Natural killer cell (primary cell): ENCODE measurements around the gene C22orf23. TPM values are rescaled to one million over a fixed set of nuclear protein-coding genes. Genes with fewer than 3 reads are reported as not detected.
"Not testable (repeated sequence)": the region's sequence is repeated elsewhere in the genome, so short reads cannot be mapped to it uniquely, and the experiment has no call there.

Experiments used
- ATAC-seq, 3 donors: fragments of 150-1000 bp in 2 of 3; fragments of 200-7000 bp in 1 of 3; cut with Tn5 transposase; 1 replicate in 1 of 3; 2 replicates in 2 of 3; pipeline ENCODE4 v1.10.0; 2021; ENCODE audit warnings: mild to moderate bottlenecking in 2 of 3, moderate library complexity in 2 of 3
- DNase-seq, 2 donors: peaks; one replicate each; pipeline versions ENCODE4 v3.0.0 to v3.0.0-alpha.2; 2013 to 2021; ENCODE audit warnings: mixed read lengths in 1 of 2
- H3K27ac ChIP-seq: one replicate; pipeline ENCODE4 v1.5.1; 2013; ENCODE audit warnings: mild to moderate bottlenecking, low read length
- H3K27me3 ChIP-seq: one replicate; pipeline ENCODE4 v1.6.1; 2013; ENCODE audit warnings: low read length; ENCODE audit not compliant: control insufficient read depth, insufficient read depth
- H3K36me3 ChIP-seq: one replicate; pipeline ENCODE4 v1.6.1; 2013; ENCODE audit warnings: low read length; ENCODE audit not compliant: control insufficient read depth, insufficient read depth
- H3K4me1 ChIP-seq: one replicate; pipeline ENCODE4 v1.6.1; 2013; ENCODE audit warnings: low read length; ENCODE audit not compliant: control insufficient read depth, insufficient read depth
- H3K4me3 ChIP-seq: one replicate; pipeline ENCODE4 v1.5.1; 2013; ENCODE audit warnings: low read length
- H3K9me3 ChIP-seq: one replicate; pipeline ENCODE4 v1.6.1; 2013; ENCODE audit warnings: low read length; ENCODE audit not compliant: control insufficient read depth, insufficient read depth
- H3K27ac Mint-ChIP-seq, 2 donors: one replicate each; pipeline ENCODE4 v1.8.0; 2022; ENCODE audit warnings: mild to moderate bottlenecking in 2 of 2, mixed read lengths in 2 of 2, moderate library complexity in 1 of 2
- H3K27me3 Mint-ChIP-seq, 2 donors: one replicate each; pipeline ENCODE4 v1.8.0; 2022; ENCODE audit warnings: low read depth in 2 of 2, mixed read lengths in 2 of 2
- H3K36me3 Mint-ChIP-seq: one replicate; pipeline ENCODE4 v1.8.0; 2022; ENCODE audit warnings: mixed read lengths
- H3K4me1 Mint-ChIP-seq, 2 donors: one replicate each; pipeline ENCODE4 v1.8.0; 2022; ENCODE audit warnings: mixed read lengths in 2 of 2
- H3K4me3 Mint-ChIP-seq: one replicate; pipeline ENCODE4 v1.8.0; 2022; ENCODE audit warnings: mild to moderate bottlenecking, moderate library complexity, mixed read lengths
- H3K9me3 Mint-ChIP-seq, 2 donors: one replicate each; pipeline ENCODE4 v1.8.0; 2022; ENCODE audit warnings: mixed read lengths in 2 of 2
- CTCF ChIP-seq: fragments of 200-600 bp; IDR thresholded peaks from one replicate; pipeline ENCODE4 v1.8.0; 2022; ENCODE audit warnings: antibody characterized with exemption
- WGBS: methylation state at CpG from one replicate; pipeline ENCODE4 v1.1.7; 2013; ENCODE audit warnings: missing lambda C conversion rate; ENCODE audit not compliant: insufficient coverage; 5-methylcytosine and 5-hydroxymethylcytosine counted together
- intact Hi-C: fragments of 100-400 bp; cut with micrococcal nuclease; formaldehyde crosslinking; loops from one replicate; pipeline ENCODE4 v1.14.2; 2022
- total RNA-seq, 4 donors: library from RNA; stranded (reverse); fragments of 120-200 nt in 1 of 4; gene quantifications; one replicate each; pipeline versions ENCODE4 v1.2.3 to v1.2.4, GENCODE V29; 2013 to 2022

The C22orf23 gene
- total RNA-seq, 3 donors from 2014 or later (not counting 1 experiment from before 2014, with no cell fraction given), result not detected

GRCh38 chr22:37951305-37951704, 2.1 kb downstream of the C22orf23 start:
- intact Hi-C loops, result loop anchor here (5.0 kb wide), 1 partner anchor 134 kb away; no protein-coding TSS in a partner anchor
- no peaks in the 10 kb centered on the region for H3K36me3 Mint-ChIP-seq
- no peaks in the 10 kb centered on the region for H3K9me3 Mint-ChIP-seq
- DNase-seq (no peak), ATAC-seq (no peak)
- Histone ChIP-seq H3K27ac (no peak overlapping the region), H3K4me1 (peaks cover 20% of the 10 kb centered on the region), H3K27me3 (peaks cover 6% of the 10 kb centered on the region), H3K9me3 (no peaks in the 10 kb centered on the region), H3K36me3 (no peaks in the 10 kb centered on the region), H3K4me3 (no peak overlapping the region)
- peaks cover 22 to 27% of the 10 kb centered on the region in 2 donors for H3K4me1 Mint-ChIP-seq
- no peak for TF ChIP-seq CTCF
- H3K27me3 Mint-ChIP-seq, result peaks cover 7 to 10% of the 10 kb centered on the region in 2 donors
- 79% methylated on average over 6 of the region's 8 CpGs for WGBS
- H3K4me3 Mint-ChIP-seq, result no peak overlapping the region
- no peak overlapping the region for H3K27ac Mint-ChIP-seq

GRCh38 chr22:37947142-37947795, 6.1 kb downstream of the C22orf23 start:
- ATAC-seq, H3K4me1 ChIP-seq, H3K9me3 Mint-ChIP-seq, H3K4me1 Mint-ChIP-seq, H3K27ac Mint-ChIP-seq, H3K36me3 Mint-ChIP-seq, DNase-seq, H3K36me3 ChIP-seq, H3K4me3 Mint-ChIP-seq, H3K4me3 ChIP-seq, intact Hi-C loops, H3K27me3 ChIP-seq, H3K9me3 ChIP-seq, H3K27me3 Mint-ChIP-seq, H3K27ac ChIP-seq: not testable (repeated sequence)
- 97% methylated on average over 14 of the region's 14 CpGs for WGBS

- H3K4me1 Mint-ChIP-seq, intact Hi-C loops, H3K9me3 ChIP-seq, H3K9me3 Mint-ChIP-seq, DNase-seq, H3K27ac ChIP-seq, H3K27me3 ChIP-seq, H3K36me3 Mint-ChIP-seq, H3K4me1 ChIP-seq, H3K27ac Mint-ChIP-seq, H3K4me3 ChIP-seq, ATAC-seq, H3K4me3 Mint-ChIP-seq, H3K27me3 Mint-ChIP-seq: not testable (repeated sequence)
- H3K36me3 ChIP-seq, result peaks cover 13% of the 10 kb centered on the region
- WGBS, result 96% methylated on average over 9 of the region's 11 CpGs
Observed at GRCh38 chr22:37944423-37944822, 9.0 kb downstream of the C22orf23 start.

- intact Hi-C loops, result no loop called here
- Histone ChIP-seq H3K9me3 (no peaks in the 10 kb centered on the region), H3K27me3 (no peaks in the 10 kb centered on the region), H3K4me1 (no peaks in the 10 kb centered on the region), H3K36me3 (peaks cover 16% of the 10 kb centered on the region), H3K4me3 (no peak overlapping the region), H3K27ac (no peak overlapping the region)
- TF ChIP-seq CTCF, result no peak
- Mint-ChIP-seq H3K4me3 (no peak overlapping the region), H3K36me3 (no peaks in the 10 kb centered on the region), H3K9me3 (no peaks in the 10 kb centered on the region), H3K4me1 (no peaks in the 10 kb centered on the region), H3K27ac (no peak overlapping the region), H3K27me3 (no peaks in the 10 kb centered on the region)
- no peak for ATAC-seq
- DNase-seq, result no peak
- 93% methylated on average over 7 of the region's 7 CpGs for WGBS
Observed at GRCh38 chr22:37943825-37944198, 9.6 kb downstream of the C22orf23 start.
